HepG2 (cell line): Measurements from ENCODE around the gene WNT3A. TPM values are rescaled to one million over a fixed set of nuclear protein-coding genes. Genes with fewer than 3 reads are reported as not detected.

Experiments
- ATAC-seq: fragments of 200-7000 bp; cut with Tn5 transposase; 3 replicates; pipeline ENCODE4 v1.9.1; 2020; ENCODE audit warnings: mild to moderate bottlenecking, moderate library complexity
- BruUV-seq: library from RNA; stranded (reverse); fragments of 400-500 nt; replicated peaks from 2 replicates; lab custom pipeline; 2021; lab: Mats Ljungman, UMichigan
- CTCF ChIA-PET: fragments of 300-600 bp; formaldehyde crosslinking; extraction: SDS; loops from one replicate; lab custom pipeline; 2021; ENCODE audit warnings: low total read pairs, inconsistent platforms, low intra/inter-chr PET ratio; lab: Yijun Ruan, JAX
- POLR2A ChIA-PET: fragments of 350-600 bp; sonication (Branson Sonifier 250); formaldehyde crosslinking; loops from one replicate; lab custom pipeline; 2020; ENCODE audit warnings: antibody characterized with exemption, inconsistent platforms; lab: Yijun Ruan, JAX
- DNase-seq: peaks from one replicate; pipeline ENCODE4 v3.0.0-alpha.2; 2015; ENCODE audit warnings: low spot score
- FAIRE-seq: peaks from 3 replicates; lab custom pipeline; 2011; peaks lifted over from hg19 to GRCh38; lab: Jason Lieb, UNC
- H2AFZ ChIP-seq: one replicate; pipeline ENCODE4 v1.6.1; 2011; ENCODE audit warnings: low read length, inconsistent platforms
- H3K27ac ChIP-seq: fragments of 300-600 bp; 3 replicates; pipeline ENCODE4 v1.8.0; 2011; ENCODE audit warnings: mixed run types, mild to moderate bottlenecking, mixed read lengths, low read length, inconsistent platforms; ENCODE audit not compliant: insufficient read depth; ENCODE audit errors: extremely low read length
- H3K27me3 ChIP-seq, 2 experiments: fragments of 200-600 bp in 1 of 2; 2 replicates in 1 of 2; 3 replicates in 1 of 2; pipeline versions ENCODE4 v1.6.0 to v1.8.0; 2011; ENCODE audit warnings: low read length in 2 of 2, mild to moderate bottlenecking in 2 of 2, moderate library complexity in 2 of 2, inconsistent platforms in 1 of 2; ENCODE audit not compliant: insufficient read depth in 2 of 2, control insufficient read depth in 1 of 2
- H3K36me3 ChIP-seq, 2 experiments: fragments of 200-600 bp in 1 of 2; replicated peaks in 1 of 2; 2 replicates in 1 of 2; 3 replicates in 1 of 2; pipeline versions ENCODE4 v1.5.1 to v1.8.0; 2011; ENCODE audit warnings: low read length in 2 of 2, inconsistent platforms in 1 of 2; ENCODE audit not compliant: insufficient read depth in 2 of 2, control insufficient read depth in 1 of 2
- H3K4me1 ChIP-seq: 2 replicates; pipeline ENCODE4 v1.5.1; 2012; ENCODE audit warnings: low read length, inconsistent platforms; ENCODE audit not compliant: insufficient read depth
- H3K4me2 ChIP-seq: 2 replicates; pipeline ENCODE4 v1.6.0; 2011; ENCODE audit warnings: low read depth, low read length, inconsistent platforms
- H3K4me3 ChIP-seq, 3 experiments: fragments of 200-600 bp in 1 of 3; sonication (generic), shearing (Covaris generic) in 1 of 3; replicated peaks in 1 of 3; 2 replicates each; pipeline ENCODE4 v1.5.1; 2011 to 2016; ENCODE audit warnings: low read length in 3 of 3, inconsistent platforms in 2 of 3, low read depth in 2 of 3, mild to moderate bottlenecking in 2 of 3, control low read depth in 1 of 3, mixed read lengths in 1 of 3; ENCODE audit not compliant: insufficient read depth in 1 of 3
- H3K79me2 ChIP-seq: one replicate; pipeline ENCODE4 v1.6.1; 2011; ENCODE audit warnings: low read length, inconsistent platforms; ENCODE audit not compliant: insufficient read depth
- H3K9ac ChIP-seq: 2 replicates; pipeline ENCODE4 v1.6.0; 2011; ENCODE audit warnings: mild to moderate bottlenecking, low read depth, low read length, inconsistent platforms; ENCODE audit not compliant: insufficient read depth
- H3K9me3 ChIP-seq: 2 replicates; pipeline ENCODE4 v1.5.1; 2012; ENCODE audit warnings: mild to moderate bottlenecking, low read length
- H4K20me1 ChIP-seq: 2 replicates; pipeline ENCODE4 v1.6.0; 2011; ENCODE audit warnings: inconsistent platforms, mild to moderate bottlenecking, low read length, moderate library complexity; ENCODE audit not compliant: insufficient read depth
- NBN ChIP-seq: fragments of 450-650 bp; conservative IDR thresholded peaks from 2 replicates; pipeline ENCODE4 v1.6.1; 2017
- NFKB2 ChIP-seq: sonication (generic); formaldehyde crosslinking; IDR thresholded peaks from 2 replicates; pipeline ENCODE4 v1.4.0; 2020; ENCODE audit warnings: missing genetic modification reagents, borderline replicate concordance
- PHF20 ChIP-seq: sonication (generic); formaldehyde crosslinking; IDR thresholded peaks from 2 replicates; pipeline ENCODE4 v1.5.0; 2020; ENCODE audit warnings: mild to moderate bottlenecking, missing genetic modification reagents
- REPIN1 ChIP-seq: sonication (generic); formaldehyde crosslinking; IDR thresholded peaks from 2 replicates; pipeline ENCODE4 v1.8.0; 2022; ENCODE audit warnings: missing genetic modification reagents, low read depth, mild to moderate bottlenecking, borderline replicate concordance
- UBTF ChIP-seq: sonication (generic); formaldehyde crosslinking; IDR thresholded peaks from 2 replicates; pipeline ENCODE4 v1.4.0; 2020; ENCODE audit warnings: mild to moderate bottlenecking, missing genetic modification reagents
- ZNF274 ChIP-seq: sonication (generic); formaldehyde crosslinking; IDR thresholded peaks from 2 replicates; pipeline ENCODE4 v1.5.1; 2020; ENCODE audit warnings: mild to moderate bottlenecking, missing genetic modification reagents
- ZNF33B ChIP-seq: sonication (generic); formaldehyde crosslinking; IDR thresholded peaks from 2 replicates; pipeline ENCODE4 v1.5.1; 2020; ENCODE audit warnings: mild to moderate bottlenecking, missing genetic modification reagents
- ZNF549 ChIP-seq: sonication (generic); formaldehyde crosslinking; IDR thresholded peaks from 2 replicates; pipeline ENCODE4 v1.5.0; 2020; ENCODE audit warnings: missing genetic modification reagents
- ZNF614 ChIP-seq: IDR thresholded peaks from 2 replicates; pipeline ENCODE4 v1.6.1; 2018; ENCODE audit warnings: missing biosample characterization, missing genetic modification reagents, inconsistent platforms, borderline replicate concordance
- WGBS: methylation state at CpG from one replicate; pipeline ENCODE4 v1.1.6; 2017; ENCODE audit warnings: low lambda C conversion rate; 5-methylcytosine and 5-hydroxymethylcytosine counted together
- in situ Hi-C: cut with HindIII; loops from 2 replicates; pipeline ENCODE4 v1.10.0; 2017; ENCODE audit warnings: low pct_unique_long_range_greater_than_20kb; ENCODE audit not compliant: extremely low pct_ligation_motif_present
- intact Hi-C: fragments of 100-400 bp; cut with micrococcal nuclease; formaldehyde crosslinking; loops from one replicate; pipeline ENCODE4 v1.10.0; 2022; ENCODE audit not compliant: unreplicated experiment
- polyA plus RNA-seq, 8 experiments: library from polyadenylated mRNA; depleted of rRNA in 3 of 8; stranded (reverse) in 7 of 8; unstranded in 1 of 8; fragments of >200 nt; fragmentation: Illumina TruSeq in 4 of 8; extraction: Trizol in 4 of 8; gene quantifications; 2 replicates each; pipeline versions ENCODE4 v1.2.1 to v1.2.3, GENCODE V29; 2011 to 2016; ENCODE audit warnings: low read depth in 4 of 8, missing spikeins in 1 of 8, mixed read lengths in 1 of 8; ENCODE audit not compliant: insufficient read depth in 1 of 8
- total RNA-seq, 5 experiments: library from RNA; depleted of rRNA; stranded (reverse); fragments of >200 nt; fragmentation: Illumina TruSeq; extraction: Trizol; gene quantifications; 2 replicates each; pipeline ENCODE4 v1.2.3, GENCODE V29; 2016; ENCODE audit warnings: low read depth in 1 of 5

Gene WNT3A
- total and polyA plus RNA-seq, 2 of the 13 experiments (the other 11 are each of a cell fraction or from before 2014, with no cell fraction given) = not detected

GRCh38 chr1:228021355-228022030 lies 14.7 kb downstream of the WNT3A start:
- no peaks in the 10 kb centered on the region for H3K4me1 ChIP-seq
- no peak overlapping the region for H2AFZ ChIP-seq
- no peak overlapping the region for H3K4me2 ChIP-seq
- no peaks in the 10 kb centered on the region for H4K20me1 ChIP-seq
- ATAC-seq (no peak), FAIRE-seq (no peak), DNase-seq (no peak)
- no TSS peak for BruUV-seq
- ChIA-PET POLR2A (no interaction called here), CTCF (no interaction called here)
- H3K4me3 ChIP-seq = no peak overlapping the region
- no peak overlapping the region for H3K27ac ChIP-seq
- TF ChIP-seq NBN (no peak), ZNF33B (CRISPR knock-in tag) (no peak), REPIN1 (CRISPR knock-in tag) (no peak), NFKB2 (CRISPR knock-in tag) (no peak), UBTF (CRISPR knock-in tag) (no peak), ZNF274 (no peak), PHF20 (CRISPR knock-in tag) (no peak), ZNF614 (CRISPR knock-in tag) (no peak), ZNF549 (CRISPR knock-in tag) (no peak)
- peaks cover 4 to 21% of the 10 kb centered on the region in 2 experiments; a peak in 3 of 5 replicates for H3K27me3 ChIP-seq
- 8% methylated on average over 12 of the region's 21 CpGs for WGBS
- intact Hi-C loops (no loop called here), in situ Hi-C loops (no loop called here)
- H3K9ac ChIP-seq = no peak overlapping the region
- no peaks in the 10 kb centered on the region for H3K36me3 ChIP-seq
- H3K79me2 ChIP-seq = no peaks in the 10 kb centered on the region
- no peaks in the 10 kb centered on the region for H3K9me3 ChIP-seq
